Measurements from ENCODE around the gene TAS2R38.

GRCh38 chr7:141992688-141993087, 19.1 kb upstream of the TAS2R38 start:
- no peak for TF ChIP-seq YY1 (IDR thresholded peaks at IDR 0.05; ENCODE audit: insufficient read depth, insufficient read length)
- no peak for TF ChIP-seq ZNF274 (IDR thresholded peaks at IDR 0.05; ENCODE audit: low read depth, low read length)
- TF ChIP-seq SUZ12 (IDR thresholded peaks at IDR 0.05; ENCODE audit: extremely low read depth, insufficient read depth, insufficient read length), result no peak
